ENCODE results near the gene CLNK. TPM values are rescaled to one million over a fixed set of nuclear protein-coding genes. Genes with fewer than 3 reads are reported as not detected.

The CLNK gene, protein sequence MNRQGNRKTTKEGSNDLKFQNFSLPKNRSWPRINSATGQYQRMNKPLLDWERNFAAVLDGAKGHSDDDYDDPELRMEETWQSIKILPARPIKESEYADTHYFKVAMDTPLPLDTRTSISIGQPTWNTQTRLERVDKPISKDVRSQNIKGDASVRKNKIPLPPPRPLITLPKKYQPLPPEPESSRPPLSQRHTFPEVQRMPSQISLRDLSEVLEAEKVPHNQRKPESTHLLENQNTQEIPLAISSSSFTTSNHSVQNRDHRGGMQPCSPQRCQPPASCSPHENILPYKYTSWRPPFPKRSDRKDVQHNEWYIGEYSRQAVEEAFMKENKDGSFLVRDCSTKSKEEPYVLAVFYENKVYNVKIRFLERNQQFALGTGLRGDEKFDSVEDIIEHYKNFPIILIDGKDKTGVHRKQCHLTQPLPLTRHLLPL
- not detected for total RNA-seq
- under 1 TPM in 1 of 3 donors, not detected in 2; 0.44 TPM for polyA plus RNA-seq

DNA sequence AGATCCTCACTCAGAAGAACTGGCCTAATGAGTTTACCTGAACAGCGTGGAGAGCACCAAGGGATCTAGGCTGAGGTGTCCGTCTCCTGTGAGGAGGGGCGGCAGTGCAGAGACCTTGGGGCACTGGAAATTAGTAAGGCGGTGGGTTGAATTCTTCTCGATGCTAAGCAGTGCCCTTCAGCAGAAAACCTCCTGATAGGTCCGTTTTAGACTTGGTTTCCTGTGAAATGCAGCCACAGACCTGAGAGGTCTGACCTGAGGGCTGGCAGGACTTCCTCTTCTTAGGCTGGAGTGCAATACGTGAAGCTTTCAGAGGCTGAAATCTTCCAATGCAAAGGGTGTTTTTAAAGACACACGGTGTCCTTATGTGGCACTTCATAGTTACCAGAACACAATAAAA is at the start of gene CLNK:
TSS of gene CLNK (minus strand) at position 138 of the 400 bp plus-strand sequence. CDS start 16,899 bp downstream, outside the sequence.
- Histone ChIP-seq H3K4me1 (peaks cover 0 to 4% (median 0%) of the 10 kb centered on the region in 4 donors), H3K27ac (no peak within 1 kb of the TSS), H3K36me3 (no peaks in the 10 kb centered on the region), H3K9me3 (no peaks in the 10 kb centered on the region), H3K4me3 (no peak within 1 kb of the TSS), H3K27me3 (no peaks in the 10 kb centered on the region)
- DNase-seq, result no peak
- intact Hi-C loops (cut with DNase I), result no loop called here
- WGBS, 2 donors, result 62 to 86% methylated on average over 8 of the region's 8 CpGs
- TF ChIP-seq, protein P1, sequence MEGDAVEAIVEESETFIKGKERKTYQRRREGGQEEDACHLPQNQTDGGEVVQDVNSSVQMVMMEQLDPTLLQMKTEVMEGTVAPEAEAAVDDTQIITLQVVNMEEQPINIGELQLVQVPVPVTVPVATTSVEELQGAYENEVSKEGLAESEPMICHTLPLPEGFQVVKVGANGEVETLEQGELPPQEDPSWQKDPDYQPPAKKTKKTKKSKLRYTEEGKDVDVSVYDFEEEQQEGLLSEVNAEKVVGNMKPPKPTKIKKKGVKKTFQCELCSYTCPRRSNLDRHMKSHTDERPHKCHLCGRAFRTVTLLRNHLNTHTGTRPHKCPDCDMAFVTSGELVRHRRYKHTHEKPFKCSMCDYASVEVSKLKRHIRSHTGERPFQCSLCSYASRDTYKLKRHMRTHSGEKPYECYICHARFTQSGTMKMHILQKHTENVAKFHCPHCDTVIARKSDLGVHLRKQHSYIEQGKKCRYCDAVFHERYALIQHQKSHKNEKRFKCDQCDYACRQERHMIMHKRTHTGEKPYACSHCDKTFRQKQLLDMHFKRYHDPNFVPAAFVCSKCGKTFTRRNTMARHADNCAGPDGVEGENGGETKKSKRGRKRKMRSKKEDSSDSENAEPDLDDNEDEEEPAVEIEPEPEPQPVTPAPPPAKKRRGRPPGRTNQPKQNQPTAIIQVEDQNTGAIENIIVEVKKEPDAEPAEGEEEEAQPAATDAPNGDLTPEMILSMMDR (IDR thresholded peaks at IDR 0.05), result no peak
- TF ChIP-seq POLR2AphosphoS5 (IDR thresholded peaks at IDR 0.05) (no peak), POLR2A (IDR thresholded peaks at IDR 0.05) (no peak), EP300 (IDR thresholded peaks at IDR 0.05) (no peak)

DNA sequence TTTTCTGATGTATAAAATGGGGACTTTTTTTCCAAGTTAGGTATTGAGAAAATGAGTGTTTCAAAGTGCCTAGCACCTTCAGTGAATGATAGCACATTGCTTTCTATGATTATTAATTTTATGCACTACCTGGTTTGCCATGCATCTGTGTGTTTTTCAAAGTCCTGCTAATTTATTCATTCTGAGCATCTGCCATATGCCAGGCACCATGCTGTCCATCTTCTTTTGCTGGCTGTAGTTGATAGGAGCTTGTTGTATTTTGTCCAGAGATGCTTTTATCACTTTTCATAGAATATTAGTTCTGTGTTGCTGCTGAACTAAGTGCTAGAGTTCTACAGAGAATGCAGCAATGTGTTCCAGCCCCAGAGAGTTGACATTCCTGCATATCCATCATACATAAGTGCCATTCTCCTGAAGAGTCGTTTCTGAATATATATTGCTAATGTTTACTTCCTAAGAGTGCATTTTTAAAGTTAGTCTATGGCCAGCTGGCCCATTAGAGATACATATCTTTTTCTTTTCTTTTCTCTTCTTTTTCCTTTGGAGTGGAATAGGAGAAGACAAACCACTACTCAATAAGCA is 49.0 kb upstream of the CLNK start:
- Histone ChIP-seq H3K4me1 (no peaks in the 10 kb centered on the region), H3K27me3 (no peaks in the 10 kb centered on the region), H3K27ac (no peak overlapping the region), H3K4me3 (no peak overlapping the region), H3K9me3 (no peaks in the 10 kb centered on the region), H3K36me3 (no peaks in the 10 kb centered on the region)
- no peak for DNase-seq
- TF ChIP-seq, protein P1 (IDR thresholded peaks at IDR 0.05), result no peak
- TF ChIP-seq POLR2A (IDR thresholded peaks at IDR 0.05) (no peak), EP300 (IDR thresholded peaks at IDR 0.05) (no peak), POLR2AphosphoS5 (IDR thresholded peaks at IDR 0.05) (no peak)
- intact Hi-C loops (cut with DNase I), result no loop called here
- WGBS, 2 donors, result 71 to 79% methylated on average over 1 of the region's 1 CpG

DNA sequence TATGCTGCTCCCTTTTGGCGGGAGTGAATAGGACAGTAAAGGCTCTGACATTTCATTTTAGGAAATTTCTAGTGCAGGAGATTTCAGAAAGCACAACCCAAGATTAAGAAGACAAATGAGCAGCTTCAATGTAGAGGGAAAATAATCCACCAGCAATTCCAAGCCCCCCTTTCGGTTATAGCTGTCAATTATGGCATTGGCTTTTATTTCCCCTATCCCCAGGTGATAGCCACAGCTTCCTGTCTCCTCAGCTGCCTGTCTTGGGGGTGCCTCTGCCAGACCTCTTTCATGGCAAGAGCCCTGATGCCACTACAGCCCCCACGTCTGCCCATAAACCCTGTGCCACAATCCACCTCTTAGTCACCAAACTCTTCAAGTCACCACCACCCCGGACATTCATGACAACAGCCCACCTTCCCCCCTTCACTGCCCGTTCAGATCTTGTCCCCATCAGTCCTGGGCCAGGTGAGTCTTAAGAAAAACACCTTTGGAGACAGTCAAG is 48.4 kb upstream of the CLNK start:
- H3K4me3 ChIP-seq, result no peak overlapping the region
- no peaks in the 10 kb centered on the region for H3K27me3 ChIP-seq
- H3K27ac ChIP-seq, result no peak overlapping the region
- intact Hi-C loops (cut with DNase I), result no loop called here
- H3K9me3 ChIP-seq, result no peaks in the 10 kb centered on the region
- H3K36me3 ChIP-seq, result no peaks in the 10 kb centered on the region
- 64 to 79% methylated on average over 5 of the region's 5 CpGs for WGBS, 2 donors
- DNase-seq, result no peak
- TF ChIP-seq POLR2A (IDR thresholded peaks at IDR 0.05), result no peak
- TF ChIP-seq, protein P1 (IDR thresholded peaks at IDR 0.05), result no peak
- no peak for TF ChIP-seq POLR2AphosphoS5 (IDR thresholded peaks at IDR 0.05)
- TF ChIP-seq EP300 (IDR thresholded peaks at IDR 0.05), result no peak
- no peaks in the 10 kb centered on the region for H3K4me1 ChIP-seq

DNA sequence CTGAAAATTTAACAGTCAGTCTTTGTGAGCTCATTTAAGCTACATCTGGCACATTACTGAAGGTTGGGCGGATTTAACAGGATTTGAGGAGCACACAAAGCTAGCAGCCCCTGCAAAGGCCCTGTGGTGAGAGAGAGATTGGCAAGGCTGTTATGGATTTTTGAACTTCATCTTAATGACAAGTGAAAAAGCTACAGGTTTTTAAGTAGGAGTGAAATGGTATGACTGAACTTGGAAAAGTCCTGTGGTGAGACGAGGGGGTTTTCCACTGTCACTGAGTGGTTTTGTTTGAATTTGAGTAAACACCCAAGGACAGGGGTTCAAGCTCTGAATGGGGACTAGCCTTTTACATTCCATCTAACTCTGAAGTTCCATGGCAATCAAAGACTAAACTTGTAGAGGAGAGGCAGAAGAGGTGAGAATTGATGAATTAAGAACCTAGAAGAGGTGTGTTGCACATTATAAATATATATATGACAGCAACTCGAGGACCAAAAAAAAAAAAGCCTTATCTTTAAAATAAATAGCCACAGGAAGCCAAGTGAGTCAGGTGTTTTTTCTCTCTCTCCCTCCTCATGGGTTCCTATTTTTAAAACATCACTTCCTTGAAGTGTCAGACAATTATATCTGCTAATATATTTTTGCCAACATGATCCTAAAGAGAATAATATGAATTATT is 47.8 kb upstream of the CLNK start:
- Histone ChIP-seq H3K4me1 (no peaks in the 10 kb centered on the region), H3K9me3 (no peaks in the 10 kb centered on the region), H3K27me3 (no peaks in the 10 kb centered on the region), H3K27ac (no peak overlapping the region), H3K36me3 (no peaks in the 10 kb centered on the region), H3K4me3 (no peak overlapping the region)
- WGBS, 2 donors, result 20 to 35% methylated on average over 3 of the region's 3 CpGs
- DNase-seq, result no peak
- TF ChIP-seq POLR2AphosphoS5 (IDR thresholded peaks at IDR 0.05) (no peak), POLR2A (IDR thresholded peaks at IDR 0.05) (no peak), EP300 (IDR thresholded peaks at IDR 0.05) (no peak)
- TF ChIP-seq, protein P1 (IDR thresholded peaks at IDR 0.05), result no peak
- intact Hi-C loops (cut with DNase I), result no loop called here
